Panc1 (cell line): ENCODE measurements around the gene KRT10. TPM values are rescaled to one million over a fixed set of nuclear protein-coding genes. Genes with fewer than 3 reads are reported as not detected.

Source experiments
- ATAC-seq: fragments of 200-7000 bp; cut with Tn5 transposase; 2 replicates; pipeline ENCODE4 v1.9.1; 2020; ENCODE audit warnings: mild to moderate bottlenecking, moderate library complexity
- BruUV-seq: library from RNA; stranded (reverse); fragments of 400-500 nt; replicated peaks from 2 replicates; lab custom pipeline; 2021; lab: Mats Ljungman, UMichigan
- CTCF ChIA-PET: fragments of 300-600 bp; sonication (Branson Sonifier 250); formaldehyde crosslinking; loops from one replicate; lab custom pipeline; 2022; ENCODE audit warnings: antibody characterized with exemption; lab: Charles Lee
- POLR2A ChIA-PET: fragments of 300-600 bp; sonication (Branson Sonifier 250); formaldehyde crosslinking; loops from one replicate; lab custom pipeline; 2022; ENCODE audit warnings: antibody characterized with exemption; lab: Charles Lee
- DNase-seq: peaks from one replicate; pipeline ENCODE4 v3.0.0-alpha.2; 2010; ENCODE audit warnings: low read depth, low spot score
- H3K27ac ChIP-seq: 2 replicates; pipeline ENCODE4 v1.5.1; 2011; ENCODE audit warnings: mild to moderate bottlenecking, low read length, inconsistent platforms
- H3K27me3 ChIP-seq: fragments of 200-500 bp; sonication (Bioruptor generic); 2 replicates; pipeline ENCODE4 v1.6.0; 2014; ENCODE audit warnings: low read length, inconsistent platforms; ENCODE audit not compliant: control insufficient read depth, insufficient read depth
- H3K36me3 ChIP-seq: fragments of 200-500 bp; sonication (Bioruptor generic); 2 replicates; pipeline ENCODE4 v1.5.1; 2014; ENCODE audit warnings: inconsistent platforms, mild to moderate bottlenecking, low read length, moderate library complexity; ENCODE audit not compliant: control insufficient read depth, insufficient read depth
- H3K4me1 ChIP-seq: 2 replicates; pipeline ENCODE4 v1.5.1; 2011; ENCODE audit warnings: inconsistent platforms, mild to moderate bottlenecking, low read length, moderate library complexity; ENCODE audit not compliant: control insufficient read depth, insufficient read depth
- H3K4me3 ChIP-seq, 2 experiments: 2 replicates each; pipeline ENCODE4 v1.5.1; 2011 to 2012; ENCODE audit warnings: low read depth in 2 of 2, low read length in 2 of 2, mild to moderate bottlenecking in 2 of 2, inconsistent platforms in 1 of 2, moderate library complexity in 1 of 2
- H3K9me3 ChIP-seq: fragments of 200-500 bp; sonication (Bioruptor generic); 2 replicates; pipeline ENCODE4 v1.5.1; 2014; ENCODE audit warnings: low read depth, mild to moderate bottlenecking, inconsistent platforms, low read length, moderate library complexity; ENCODE audit not compliant: control insufficient read depth, insufficient read depth
- POLR2AphosphoS5 ChIP-seq: IDR thresholded peaks from 2 replicates; pipeline ENCODE4 v1.6.1; 2012; ENCODE audit warnings: mild to moderate bottlenecking, low read depth, low read length, moderate library complexity
- SIN3A ChIP-seq: IDR thresholded peaks from 2 replicates; pipeline ENCODE4 v1.6.1; 2012; ENCODE audit warnings: low read depth, mild to moderate bottlenecking, low read length, moderate library complexity, borderline replicate concordance; ENCODE audit not compliant: insufficient read depth
- TCF7L2 ChIP-seq: IDR thresholded peaks from 2 replicates; pipeline ENCODE4 v1.6.1; 2011; ENCODE audit warnings: mild to moderate bottlenecking, low read depth, low read length, inconsistent platforms
- in situ Hi-C: cut with HindIII; loops from 2 replicates; pipeline ENCODE4 v1.10.0; 2016; ENCODE audit warnings: low sequenced_read_pairs, low pct_unique_long_range_greater_than_20kb
- intact Hi-C: fragments of 100-400 bp; cut with micrococcal nuclease; formaldehyde crosslinking; loops from one replicate; pipeline ENCODE4 v1.10.0; 2022; ENCODE audit not compliant: unreplicated experiment
- total RNA-seq: library from RNA; stranded (reverse); gene quantifications from one replicate; pipeline ENCODE4 v1.2.1, GENCODE V29; 2021; ENCODE audit not compliant: unreplicated experiment
- TF ChIP-seq, protein P1 (sequence below): fragments of 450-650 bp; IDR thresholded peaks from 2 replicates; pipeline ENCODE4 v1.5.1; 2017; ENCODE audit warnings: mild to moderate bottlenecking
- TF ChIP-seq, protein P2 (sequence below), 2 experiments: IDR thresholded peaks; 2 replicates each; pipeline ENCODE4 v1.6.1; 2011 to 2012; ENCODE audit warnings: low read depth in 2 of 2, control low read depth in 1 of 2, low read length in 1 of 2, mild to moderate bottlenecking in 1 of 2, moderate library complexity in 1 of 2; ENCODE audit not compliant: insufficient read depth in 1 of 2

KRT10 gene
- total RNA-seq, 1 experiment from 2014 or later, result 70.8 TPM

DNA sequence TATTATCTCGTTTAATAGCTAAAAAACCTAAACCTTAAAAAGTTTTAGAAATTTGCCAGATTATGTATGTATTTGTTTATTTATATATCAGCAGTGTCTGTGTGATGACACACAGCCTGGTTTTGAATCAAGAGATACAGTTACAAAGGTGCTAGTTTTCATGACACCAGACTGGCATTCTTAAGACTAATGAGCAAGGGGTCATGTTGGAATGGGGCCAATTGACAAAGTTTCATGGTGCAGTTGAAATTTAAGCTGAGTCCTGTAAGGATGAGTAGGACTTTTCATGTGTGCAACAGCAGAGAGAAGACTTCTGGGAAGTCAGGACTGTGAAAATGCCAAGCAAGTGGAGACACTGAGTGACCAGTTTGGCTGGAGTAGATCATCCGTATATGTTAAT, 3.2 kb upstream of the KRT10 start:
- intact Hi-C loops, result no loop called here
- in situ Hi-C loops, result no loop called here
- BruUV-seq, result no TSS peak

DNA sequence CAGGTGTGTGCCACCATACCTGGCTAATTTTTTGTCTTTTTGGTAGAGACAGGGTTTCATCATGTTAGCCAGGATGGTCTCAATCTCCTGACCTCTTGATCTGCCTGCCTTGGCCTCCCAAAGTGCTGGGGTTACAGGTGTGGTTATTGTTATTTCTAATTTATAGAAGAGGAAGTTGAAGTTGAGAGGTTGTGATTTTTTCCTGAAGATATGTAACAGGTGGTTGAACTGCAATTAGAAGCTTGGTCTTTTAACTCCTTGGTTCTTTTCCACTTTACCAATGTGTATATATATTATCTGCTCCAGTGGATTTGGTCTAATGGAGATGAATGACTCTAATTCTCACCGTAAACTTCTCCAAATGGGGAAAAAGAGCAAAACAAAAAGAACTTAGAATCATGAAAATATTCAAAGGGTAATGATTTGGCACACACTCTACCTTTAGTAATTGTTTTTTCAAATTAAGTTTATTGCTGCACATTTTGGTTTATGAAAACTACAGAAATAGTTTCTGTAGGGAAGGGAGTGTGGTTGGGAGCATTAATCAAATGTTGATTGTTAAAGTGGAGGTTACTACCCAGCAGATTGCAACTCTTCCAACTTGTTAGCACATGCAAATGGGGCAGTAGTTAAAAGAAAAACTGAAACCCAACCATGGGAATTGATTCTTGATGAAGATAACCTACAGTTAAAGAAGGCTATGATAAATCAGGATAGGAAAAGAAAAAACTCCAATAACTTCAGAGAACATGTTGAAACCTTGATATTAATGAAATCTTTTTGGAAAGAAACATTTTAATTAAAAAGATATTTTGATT, 1.8 kb upstream of the KRT10 start:
- no peak overlapping the region for H3K4me3 ChIP-seq
- H3K9me3 ChIP-seq, result no peaks in the 10 kb centered on the region
- DNase-seq (no peak), ATAC-seq (no peak)
- intact Hi-C loops, result no loop called here
- TF ChIP-seq, protein P1, sequence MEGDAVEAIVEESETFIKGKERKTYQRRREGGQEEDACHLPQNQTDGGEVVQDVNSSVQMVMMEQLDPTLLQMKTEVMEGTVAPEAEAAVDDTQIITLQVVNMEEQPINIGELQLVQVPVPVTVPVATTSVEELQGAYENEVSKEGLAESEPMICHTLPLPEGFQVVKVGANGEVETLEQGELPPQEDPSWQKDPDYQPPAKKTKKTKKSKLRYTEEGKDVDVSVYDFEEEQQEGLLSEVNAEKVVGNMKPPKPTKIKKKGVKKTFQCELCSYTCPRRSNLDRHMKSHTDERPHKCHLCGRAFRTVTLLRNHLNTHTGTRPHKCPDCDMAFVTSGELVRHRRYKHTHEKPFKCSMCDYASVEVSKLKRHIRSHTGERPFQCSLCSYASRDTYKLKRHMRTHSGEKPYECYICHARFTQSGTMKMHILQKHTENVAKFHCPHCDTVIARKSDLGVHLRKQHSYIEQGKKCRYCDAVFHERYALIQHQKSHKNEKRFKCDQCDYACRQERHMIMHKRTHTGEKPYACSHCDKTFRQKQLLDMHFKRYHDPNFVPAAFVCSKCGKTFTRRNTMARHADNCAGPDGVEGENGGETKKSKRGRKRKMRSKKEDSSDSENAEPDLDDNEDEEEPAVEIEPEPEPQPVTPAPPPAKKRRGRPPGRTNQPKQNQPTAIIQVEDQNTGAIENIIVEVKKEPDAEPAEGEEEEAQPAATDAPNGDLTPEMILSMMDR, result no peak
- TF ChIP-seq TCF7L2 (no peak), POLR2AphosphoS5 (no peak), SIN3A (no peak)
- TF ChIP-seq, protein P2, sequence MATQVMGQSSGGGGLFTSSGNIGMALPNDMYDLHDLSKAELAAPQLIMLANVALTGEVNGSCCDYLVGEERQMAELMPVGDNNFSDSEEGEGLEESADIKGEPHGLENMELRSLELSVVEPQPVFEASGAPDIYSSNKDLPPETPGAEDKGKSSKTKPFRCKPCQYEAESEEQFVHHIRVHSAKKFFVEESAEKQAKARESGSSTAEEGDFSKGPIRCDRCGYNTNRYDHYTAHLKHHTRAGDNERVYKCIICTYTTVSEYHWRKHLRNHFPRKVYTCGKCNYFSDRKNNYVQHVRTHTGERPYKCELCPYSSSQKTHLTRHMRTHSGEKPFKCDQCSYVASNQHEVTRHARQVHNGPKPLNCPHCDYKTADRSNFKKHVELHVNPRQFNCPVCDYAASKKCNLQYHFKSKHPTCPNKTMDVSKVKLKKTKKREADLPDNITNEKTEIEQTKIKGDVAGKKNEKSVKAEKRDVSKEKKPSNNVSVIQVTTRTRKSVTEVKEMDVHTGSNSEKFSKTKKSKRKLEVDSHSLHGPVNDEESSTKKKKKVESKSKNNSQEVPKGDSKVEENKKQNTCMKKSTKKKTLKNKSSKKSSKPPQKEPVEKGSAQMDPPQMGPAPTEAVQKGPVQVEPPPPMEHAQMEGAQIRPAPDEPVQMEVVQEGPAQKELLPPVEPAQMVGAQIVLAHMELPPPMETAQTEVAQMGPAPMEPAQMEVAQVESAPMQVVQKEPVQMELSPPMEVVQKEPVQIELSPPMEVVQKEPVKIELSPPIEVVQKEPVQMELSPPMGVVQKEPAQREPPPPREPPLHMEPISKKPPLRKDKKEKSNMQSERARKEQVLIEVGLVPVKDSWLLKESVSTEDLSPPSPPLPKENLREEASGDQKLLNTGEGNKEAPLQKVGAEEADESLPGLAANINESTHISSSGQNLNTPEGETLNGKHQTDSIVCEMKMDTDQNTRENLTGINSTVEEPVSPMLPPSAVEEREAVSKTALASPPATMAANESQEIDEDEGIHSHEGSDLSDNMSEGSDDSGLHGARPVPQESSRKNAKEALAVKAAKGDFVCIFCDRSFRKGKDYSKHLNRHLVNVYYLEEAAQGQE (IDR thresholded peaks at IDR 0.05; ENCODE audit: insufficient read depth in 1 of 2, low read depth in 2 of 2, low read length in 1 of 2), result no peak
- H3K27ac ChIP-seq, result no peak overlapping the region
- in situ Hi-C loops, result no loop called here
- CTCF ChIA-PET, result interaction anchor here (0.7 to 1.5 kb wide), 2 partner anchors 716 to 725 kb away, joined by 3 to 4 read pairs; no protein-coding TSS in a partner anchor
- no peaks in the 10 kb centered on the region for H3K36me3 ChIP-seq
- BruUV-seq, result no TSS peak
- H3K4me1 ChIP-seq, result peaks cover 20% of the 10 kb centered on the region
- POLR2A ChIA-PET, result no interaction called here
- H3K27me3 ChIP-seq, result no peaks in the 10 kb centered on the region

More for the DNA sequence above, 3.2 kb upstream of the KRT10 start:
- no peak for TF ChIP-seq POLR2AphosphoS5
- TF ChIP-seq SIN3A, result no peak
- TF ChIP-seq, protein P2 (IDR thresholded peaks at IDR 0.05; ENCODE audit: insufficient read depth in 1 of 2, low read depth in 2 of 2, low read length in 1 of 2), result no peak
- TF ChIP-seq TCF7L2, result no peak
- TF ChIP-seq, protein P1, result no peak
- Histone ChIP-seq H3K4me1 (peaks cover 8% of the 10 kb centered on the region), H3K27ac (no peak overlapping the region), H3K4me3 (no peak overlapping the region), H3K9me3 (no peaks in the 10 kb centered on the region), H3K27me3 (no peaks in the 10 kb centered on the region), H3K36me3 (no peaks in the 10 kb centered on the region)
- POLR2A ChIA-PET, result no interaction called here
- CTCF ChIA-PET, result interaction anchor here (1.5 kb wide), 1 partner anchor 724 kb away, joined by 3 read pairs; no protein-coding TSS in a partner anchor
- ATAC-seq, result no peak
- no peak for DNase-seq
